B cell (primary cell): Measurements from ENCODE around the gene LATS1. TPM values are rescaled to one million over a fixed set of nuclear protein-coding genes. Genes with fewer than 3 reads are reported as not detected.

Experiments used
- ATAC-seq: fragments of 200-7000 bp; cut with Tn5 transposase; one replicate; pipeline ENCODE4 v1.10.0; 2021; ENCODE audit warnings: low read depth, mild to moderate bottlenecking, moderate number of reproducible peaks, moderate library complexity
- CTCF ChIA-PET: fragments of 350-600 bp; sonication (Branson Sonifier 250); formaldehyde crosslinking; loops from one replicate; lab custom pipeline; 2021; ENCODE audit warnings: antibody characterized with exemption, inconsistent platforms; lab: Charles Lee
- POLR2A ChIA-PET: fragments of 350-600 bp; sonication (Branson Sonifier 250); formaldehyde crosslinking; loops from one replicate; lab custom pipeline; 2021; ENCODE audit warnings: antibody characterized with exemption; lab: Charles Lee
- DNase-seq: peaks from one replicate; pipeline ENCODE4 v3.0.0; 2013
- H2AFZ ChIP-seq: 2 replicates; pipeline ENCODE4 v1.6.1; 2012; ENCODE audit warnings: mild to moderate bottlenecking, low read depth, low read length; ENCODE audit not compliant: insufficient read depth, poor library complexity, severe bottlenecking
- H3K27ac ChIP-seq, 2 donors: 1 replicate in 1 of 2; 2 replicates in 1 of 2; pipeline ENCODE4 v1.5.1; 2012 to 2013; ENCODE audit warnings: low read length in 2 of 2, mild to moderate bottlenecking in 2 of 2, moderate library complexity in 1 of 2
- H3K27me3 ChIP-seq, 4 experiments: fragments of 200-600 bp in 1 of 4; sonication (generic) in 1 of 4; replicated peaks in 1 of 4; 1 replicate in 2 of 4; 2 replicates in 2 of 4; pipeline versions ENCODE4 v1.6.1 to v1.7.0; 2013 to 2016; ENCODE audit warnings: low read length in 3 of 4, mild to moderate bottlenecking in 2 of 4, mixed read lengths in 1 of 4, moderate library complexity in 1 of 4; ENCODE audit not compliant: insufficient read depth in 4 of 4, control insufficient read depth in 3 of 4; ENCODE audit errors: control extremely low read depth in 1 of 4
- H3K36me3 ChIP-seq, 2 experiments: replicated peaks in 1 of 2; 1 replicate in 1 of 2; 2 replicates in 1 of 2; pipeline versions ENCODE4 v1.6.1 to v1.7.1; 2013; ENCODE audit warnings: low read length in 1 of 2; ENCODE audit not compliant: insufficient read depth in 2 of 2, control insufficient read depth in 1 of 2; ENCODE audit errors: control extremely low read depth in 1 of 2, extremely low read depth in 1 of 2
- H3K4me1 ChIP-seq, 2 donors: fragments of 200-600 bp in 1 of 2; sonication (generic) in 1 of 2; 1 replicate in 1 of 2; 2 replicates in 1 of 2; pipeline versions ENCODE4 v1.5.1 to v1.6.1; 2013 to 2017; ENCODE audit warnings: low read length in 2 of 2; ENCODE audit not compliant: control insufficient read depth in 2 of 2, insufficient read depth in 2 of 2
- H3K4me2 ChIP-seq: replicated peaks from 2 replicates; pipeline ENCODE3; 2012; ENCODE audit warnings: mild to moderate bottlenecking, low read depth, low read length; ENCODE audit not compliant: poor library complexity, severe bottlenecking
- H3K4me3 ChIP-seq, 5 experiments: fragments of 200-600 bp in 1 of 5; sonication (generic) in 1 of 5; 1 replicate in 3 of 5; 2 replicates in 2 of 5; pipeline versions ENCODE4 v1.5.1 to v1.7.0; 2011 to 2016; ENCODE audit warnings: low read length in 4 of 5, mild to moderate bottlenecking in 4 of 5, low read depth in 2 of 5, control low read depth in 1 of 5, moderate library complexity in 1 of 5; ENCODE audit not compliant: insufficient read depth in 1 of 5; ENCODE audit errors: control extremely low read depth in 1 of 5, extremely low read depth in 1 of 5
- H3K79me2 ChIP-seq: fragments of 200-600 bp; sonication (generic); one replicate; pipeline ENCODE4 v1.6.0; 2016; ENCODE audit warnings: low read length; ENCODE audit not compliant: control insufficient read depth, insufficient read depth
- H3K9ac ChIP-seq: fragments of 200-600 bp; sonication (generic); 2 replicates; pipeline ENCODE4 v1.6.1; 2017; ENCODE audit warnings: mild to moderate bottlenecking, low read length, moderate library complexity
- H3K9me3 ChIP-seq, 3 donors: one replicate each; pipeline versions ENCODE4 v1.6.1 to v1.7.1; 2013; ENCODE audit warnings: low read length in 2 of 3; ENCODE audit not compliant: control insufficient read depth in 2 of 3, insufficient read depth in 1 of 3; ENCODE audit errors: control extremely low read depth in 1 of 3
- H4K20me1 ChIP-seq: 2 replicates; pipeline ENCODE4 v1.6.0; 2012; ENCODE audit warnings: mild to moderate bottlenecking, low read length; ENCODE audit not compliant: insufficient read depth, control insufficient read depth, poor library complexity, severe bottlenecking
- H3K27ac Mint-ChIP-seq: one replicate; pipeline ENCODE4 v1.8.0; 2021; ENCODE audit warnings: mixed read lengths
- H3K27me3 Mint-ChIP-seq: one replicate; pipeline ENCODE4 v1.8.0; 2021; ENCODE audit warnings: mixed read lengths
- H3K4me1 Mint-ChIP-seq: one replicate; pipeline ENCODE4 v1.8.0; 2021; ENCODE audit warnings: mixed read lengths
- H3K4me3 Mint-ChIP-seq: one replicate; pipeline ENCODE4 v1.8.0; 2021; ENCODE audit warnings: mixed read lengths
- H3K9me3 Mint-ChIP-seq: one replicate; pipeline ENCODE4 v1.8.0; 2022; ENCODE audit warnings: mixed read lengths; ENCODE audit not compliant: insufficient read depth
- EZH2 ChIP-seq: IDR thresholded peaks from 2 replicates; pipeline ENCODE4 v1.6.1; 2012; ENCODE audit warnings: borderline replicate concordance, low read depth, mild to moderate bottlenecking, moderate library complexity, low read length; ENCODE audit not compliant: insufficient read depth, poor library complexity, severe bottlenecking
- WGBS: methylation state at CpG from one replicate; pipeline ENCODE4 v1.1.5; 2013; ENCODE audit warnings: missing lambda C conversion rate; ENCODE audit not compliant: insufficient coverage; 5-methylcytosine and 5-hydroxymethylcytosine counted together
- intact Hi-C: fragments of 100-400 bp; cut with micrococcal nuclease; formaldehyde crosslinking; loops from one replicate; pipeline ENCODE4 v1.10.0; 2022
- polyA plus RNA-seq: library from polyadenylated mRNA; depleted of rRNA; stranded (reverse); fragments of >200 nt; gene quantifications from 2 replicates; pipeline ENCODE4 v1.2.3, GENCODE V29; 2012
- total RNA-seq, 2 donors: library from RNA; stranded (reverse); fragments of 120-200 nt in 1 of 2; gene quantifications; 1 replicate in 1 of 2; 2 replicates in 1 of 2; pipeline versions ENCODE4 v1.2.3 to v1.2.4, GENCODE V29; 2013 to 2022
- TF ChIP-seq, protein P1 (sequence below): fragments of 200-600 bp; IDR thresholded peaks from one replicate; pipeline ENCODE4 v1.8.0; 2022; ENCODE audit warnings: antibody characterized with exemption, mild to moderate bottlenecking

The LATS1 gene
- total and polyA plus RNA-seq, 2 donors (not counting 1 experiment from before 2014, with no cell fraction given) = 11.6 to 48.0 TPM

- no peaks in the 10 kb centered on the region for H3K27me3 Mint-ChIP-seq
- Histone ChIP-seq H3K9me3 (no peaks in the 10 kb centered on the region), H3K36me3 (peaks cover 0 to 5% of the 10 kb centered on the region in 2 experiments), H3K4me3 (no peak overlapping the region), H4K20me1 (peaks cover 8% of the 10 kb centered on the region), H2AFZ (peak overlapping the region; percentile 89), H3K9ac (no peak overlapping the region), H3K79me2 (peaks cover 42% of the 10 kb centered on the region), H3K4me1 (peaks cover 23% of the 10 kb centered on the region in 2 donors), H3K27ac (no peak overlapping the region), H3K27me3 (no peaks in the 10 kb centered on the region), H3K4me2 (no peak overlapping the region)
- ChIA-PET CTCF (no interaction called here), POLR2A (no interaction called here)
- H3K9me3 Mint-ChIP-seq = no peaks in the 10 kb centered on the region
- H3K4me1 Mint-ChIP-seq = peaks cover 26% of the 10 kb centered on the region
- TF ChIP-seq EZH2 = no peak
- TF ChIP-seq, protein P1, sequence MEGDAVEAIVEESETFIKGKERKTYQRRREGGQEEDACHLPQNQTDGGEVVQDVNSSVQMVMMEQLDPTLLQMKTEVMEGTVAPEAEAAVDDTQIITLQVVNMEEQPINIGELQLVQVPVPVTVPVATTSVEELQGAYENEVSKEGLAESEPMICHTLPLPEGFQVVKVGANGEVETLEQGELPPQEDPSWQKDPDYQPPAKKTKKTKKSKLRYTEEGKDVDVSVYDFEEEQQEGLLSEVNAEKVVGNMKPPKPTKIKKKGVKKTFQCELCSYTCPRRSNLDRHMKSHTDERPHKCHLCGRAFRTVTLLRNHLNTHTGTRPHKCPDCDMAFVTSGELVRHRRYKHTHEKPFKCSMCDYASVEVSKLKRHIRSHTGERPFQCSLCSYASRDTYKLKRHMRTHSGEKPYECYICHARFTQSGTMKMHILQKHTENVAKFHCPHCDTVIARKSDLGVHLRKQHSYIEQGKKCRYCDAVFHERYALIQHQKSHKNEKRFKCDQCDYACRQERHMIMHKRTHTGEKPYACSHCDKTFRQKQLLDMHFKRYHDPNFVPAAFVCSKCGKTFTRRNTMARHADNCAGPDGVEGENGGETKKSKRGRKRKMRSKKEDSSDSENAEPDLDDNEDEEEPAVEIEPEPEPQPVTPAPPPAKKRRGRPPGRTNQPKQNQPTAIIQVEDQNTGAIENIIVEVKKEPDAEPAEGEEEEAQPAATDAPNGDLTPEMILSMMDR = no peak
- peak overlapping the region; percentile 50 for H3K27ac Mint-ChIP-seq
- DNase-seq (no peak), ATAC-seq (no peak)
- H3K4me3 Mint-ChIP-seq = peak overlapping the region; percentile 61
- 94% methylated on average over 3 of the region's 3 CpGs for WGBS
- intact Hi-C loops = loop anchor here (5.0 kb wide), 1 partner anchor 402 kb away; the partner anchor contains the start of gene TAB2
Measured at GRCh38 chr6:149719531-149719930, 1.6 kb upstream of the LATS1 start.

- CTCF ChIA-PET = interaction anchor here (1.2 to 2.2 kb wide), 5 partner anchors 11 to 171 kb away, joined by 3 to 5 read pairs (median 3); partner anchors contain the start of genes GINM1, NUP43 and PPIL4
- no peak for ATAC-seq
- H3K9ac ChIP-seq = peak overlapping the region; percentile 96
- peak overlapping the region; percentile 91 for H3K4me3 Mint-ChIP-seq
- H3K4me1 ChIP-seq = peaks cover 23% of the 10 kb centered on the region in 2 donors
- intact Hi-C loops = loop anchor here (5.0 kb wide), 1 partner anchor 400 kb away; the partner anchor contains the start of gene TAB2
- TF ChIP-seq, protein P1 = no peak
- no peak for TF ChIP-seq EZH2
- DNase-seq = no peak
- H3K27ac ChIP-seq = peak overlapping the region; percentile 79 to 92
- peaks cover 65% of the 10 kb centered on the region for H3K79me2 ChIP-seq
- H3K4me3 ChIP-seq = peak overlapping the region; percentile 80 to 92 (median 86)
- no peaks in the 10 kb centered on the region for H3K9me3 ChIP-seq
- H3K4me2 ChIP-seq = peak overlapping the region; percentile 84
- POLR2A ChIA-PET = interaction anchor here (0.7 to 1.3 kb wide), 5 partner anchors 8 to 171 kb away, joined by 3 to 5 read pairs (median 3); partner anchors contain the start of genes NUP43 and PPIL4
- H4K20me1 ChIP-seq = peaks cover 19% of the 10 kb centered on the region
- no peaks in the 10 kb centered on the region for H3K9me3 Mint-ChIP-seq
- H2AFZ ChIP-seq = peak overlapping the region; percentile 89
- H3K27ac Mint-ChIP-seq = peak overlapping the region; percentile 95
- H3K36me3 ChIP-seq = peaks cover 0 to 2% of the 10 kb centered on the region in 2 experiments
- 0% methylated on average over 4 of the region's 9 CpGs for WGBS
- H3K27me3 Mint-ChIP-seq = no peaks in the 10 kb centered on the region
- H3K27me3 ChIP-seq = no peaks in the 10 kb centered on the region
- H3K4me1 Mint-ChIP-seq = peaks cover 33% of the 10 kb centered on the region
Measured at GRCh38 chr6:149717255-149717587, 680 bp downstream of the LATS1 start.
